AG10803 (cell line): ENCODE data around the gene ABHD14A.

Experiments
- DNase-seq: peaks from one replicate; pipeline ENCODE4 v3.0.0; 2010; ENCODE audit warnings: low read depth
- H3K4me3 ChIP-seq: 2 replicates; pipeline ENCODE4 v1.5.1; 2011; ENCODE audit warnings: mild to moderate bottlenecking, low read length, control low read depth
- CTCF ChIP-seq: conservative IDR thresholded peaks from 2 replicates; pipeline ENCODE4 v1.5.1; 2011; ENCODE audit warnings: mild to moderate bottlenecking, low read length, control low read depth, inconsistent platforms

The ABHD14A gene

GRCh38 chr3:52025453-52025852 lies 50.6 kb downstream of the ABHD14A start:
- no peak for DNase-seq
- no peak overlapping the region for H3K4me3 ChIP-seq
- no peak for TF ChIP-seq CTCF

- no peak for TF ChIP-seq CTCF
- no peak for DNase-seq
- no peak overlapping the region for H3K4me3 ChIP-seq
Observed at GRCh38 chr3:52026041-52026440, 51.2 kb downstream of the ABHD14A start.

- TF ChIP-seq CTCF: no peak
- H3K4me3 ChIP-seq: no peak overlapping the region
- no peak for DNase-seq
Observed at GRCh38 chr3:52028572-52028971, 53.7 kb downstream of the ABHD14A start.

GRCh38 chr3:52029053-52029452 lies 54.2 kb downstream of the ABHD14A start:
- no peak for TF ChIP-seq CTCF
- no peak for DNase-seq
- H3K4me3 ChIP-seq: no peak overlapping the region

GRCh38 chr3:52029535-52029934 lies 54.7 kb downstream of the ABHD14A start:
- H3K4me3 ChIP-seq: no peak overlapping the region
- TF ChIP-seq CTCF: no peak
- no peak for DNase-seq
